Occipital lobe (tissue), 2 donors: ENCODE data around the gene TAF1C. TPM values are rescaled to one million over a fixed set of nuclear protein-coding genes. Genes with fewer than 3 reads are reported as not detected.

Source experiments
- DNase-seq: peaks from one replicate; lab custom pipeline; 2025; lab: John Stamatoyannopoulos, UW
- total RNA-seq: library from RNA; depleted of rRNA; stranded (reverse); fragments of >200 nt; gene quantifications from one replicate; pipeline ENCODE4 v1.2.3, GENCODE V29; 2014

Gene TAF1C
- total RNA-seq, 1 donor from 2014 or later, result 14.3 TPM

GRCh38 chr16:84161037-84161436, 25.8 kb downstream of the TAF1C start:
- no peak for DNase-seq

- no peak for DNase-seq
Observed at GRCh38 chr16:84159800-84160199, 27.1 kb downstream of the TAF1C start.

DNA sequence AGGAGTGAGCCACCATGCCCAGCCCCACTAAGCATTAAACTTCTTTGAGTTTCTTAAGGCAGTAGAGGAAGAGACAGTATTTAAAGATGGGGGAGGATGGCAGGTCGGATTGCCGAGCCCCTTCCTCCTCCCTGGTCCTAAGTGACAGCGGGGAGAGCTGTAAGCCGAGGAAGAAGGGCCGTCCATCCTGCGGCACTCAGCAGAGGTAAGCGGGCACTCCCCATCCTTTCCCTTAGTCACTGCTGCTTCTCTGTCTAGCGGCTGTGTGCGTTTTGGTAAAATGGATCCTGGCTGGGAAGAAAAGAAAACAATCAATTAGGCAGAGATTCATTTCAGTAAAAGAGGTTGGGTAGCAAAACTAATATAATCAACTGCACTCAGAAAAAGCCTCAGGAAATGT, 27.9 kb downstream of the TAF1C start:
- DNase-seq, result no peak

DNA sequence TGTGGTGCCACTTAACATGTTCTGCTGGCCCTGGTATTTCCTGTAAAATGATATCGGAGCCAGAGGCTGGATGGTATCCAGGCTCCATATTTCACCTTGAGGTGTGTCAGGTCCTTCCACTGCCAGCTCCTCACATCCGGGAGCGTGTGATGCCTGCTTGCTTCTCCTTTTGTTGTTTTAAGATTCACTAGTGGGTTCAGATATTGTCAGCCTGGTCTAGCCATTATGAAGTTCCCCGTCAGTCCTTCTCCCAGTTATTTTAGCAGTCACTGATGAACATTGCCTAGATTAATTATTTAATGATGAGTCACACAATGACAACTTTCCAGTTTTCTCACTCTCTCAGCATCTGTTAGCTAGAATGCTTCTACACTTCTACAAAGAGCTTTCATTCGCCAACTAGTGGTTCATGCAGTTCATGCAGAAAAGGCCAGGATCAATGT, 30.5 kb downstream of the TAF1C start:
- DNase-seq, result no peak

DNA sequence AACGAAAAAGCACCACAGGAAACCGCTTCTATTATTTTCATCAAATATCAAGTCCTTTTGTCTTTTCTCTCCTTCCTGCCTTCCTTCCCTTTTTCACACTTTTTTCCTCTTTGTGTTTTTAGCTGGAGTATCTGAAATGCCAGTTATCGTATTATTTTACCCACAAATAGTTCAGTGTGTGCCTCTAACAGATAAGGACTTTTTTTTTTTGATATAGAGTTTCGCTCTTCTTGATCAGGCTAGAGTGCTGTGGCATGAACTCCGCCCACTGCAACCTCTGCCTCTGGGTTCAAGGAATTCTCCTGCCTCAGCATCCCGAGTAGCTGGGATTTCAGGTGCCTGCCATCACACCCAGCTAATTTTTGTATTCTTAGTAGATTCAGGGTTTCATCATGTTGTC, 31.1 kb downstream of the TAF1C start:
- DNase-seq, result no peak

DNA sequence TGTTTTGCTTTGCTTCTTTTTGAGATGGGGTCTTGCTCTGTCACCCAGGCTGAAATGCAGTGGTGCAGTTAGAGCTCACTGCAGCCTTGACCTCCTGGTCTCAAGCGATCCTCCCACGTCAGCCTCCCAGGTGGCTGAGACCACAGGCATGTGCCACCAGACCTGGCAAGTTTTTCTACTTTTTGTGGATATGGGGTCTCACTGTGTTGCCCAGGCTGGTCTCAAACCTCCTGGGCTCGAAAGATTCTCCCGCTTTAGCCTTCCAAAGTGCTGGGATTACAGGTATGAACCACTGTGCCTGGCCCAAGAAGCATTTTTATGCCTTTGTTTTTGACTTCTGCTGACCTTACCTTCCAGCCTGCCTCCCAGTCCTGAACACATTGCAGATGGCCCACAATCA, 31.6 kb downstream of the TAF1C start:
- DNase-seq, result no peak

DNA sequence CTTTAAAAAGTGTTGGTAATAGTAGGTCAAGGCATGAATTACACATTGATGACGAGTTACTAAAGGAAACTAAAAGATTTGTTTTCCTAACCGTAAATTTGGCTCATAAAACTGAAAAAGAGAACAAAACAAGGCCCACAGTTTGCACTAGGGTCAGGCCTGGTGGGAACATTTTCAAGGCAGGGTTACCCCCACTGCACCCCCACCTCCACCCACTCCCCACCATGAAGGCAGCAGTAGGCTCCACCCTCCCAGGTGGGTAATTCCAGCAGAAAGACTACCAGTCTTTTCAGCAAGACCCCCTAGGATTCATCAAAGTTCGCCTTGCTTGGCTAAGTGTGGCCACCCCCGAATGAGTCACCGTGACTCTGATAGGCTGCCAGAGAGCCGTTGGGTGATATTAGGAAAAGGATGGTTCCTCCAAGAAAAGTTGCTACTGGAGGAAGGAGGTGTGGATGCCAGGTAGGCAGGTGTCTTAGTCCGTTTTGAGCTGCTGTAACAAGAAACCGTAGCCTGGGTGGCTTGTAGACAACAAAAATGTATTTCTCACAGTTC, 33.1 kb downstream of the TAF1C start:
- DNase-seq, result no peak

DNA sequence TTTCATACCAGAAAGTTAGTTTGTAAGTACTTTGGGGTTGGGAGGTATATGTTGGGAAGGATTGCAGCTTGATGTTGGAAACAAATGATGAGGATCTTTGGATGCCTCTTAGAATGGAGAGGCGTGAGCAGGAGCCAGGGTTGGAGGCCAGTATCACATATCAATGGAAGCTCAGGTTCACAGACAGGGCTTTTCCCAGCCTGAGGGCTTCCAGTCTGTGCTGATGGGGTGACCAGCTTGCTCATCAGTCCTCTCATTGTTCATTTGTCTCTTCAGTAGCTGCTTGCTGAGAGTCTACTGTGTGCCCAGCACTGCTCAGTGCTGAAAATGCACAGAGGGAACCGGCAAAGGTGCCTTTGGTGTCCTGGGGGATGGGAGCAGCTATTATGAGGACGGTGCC, 35.9 kb downstream of the TAF1C start:
- no peak for DNase-seq

DNA sequence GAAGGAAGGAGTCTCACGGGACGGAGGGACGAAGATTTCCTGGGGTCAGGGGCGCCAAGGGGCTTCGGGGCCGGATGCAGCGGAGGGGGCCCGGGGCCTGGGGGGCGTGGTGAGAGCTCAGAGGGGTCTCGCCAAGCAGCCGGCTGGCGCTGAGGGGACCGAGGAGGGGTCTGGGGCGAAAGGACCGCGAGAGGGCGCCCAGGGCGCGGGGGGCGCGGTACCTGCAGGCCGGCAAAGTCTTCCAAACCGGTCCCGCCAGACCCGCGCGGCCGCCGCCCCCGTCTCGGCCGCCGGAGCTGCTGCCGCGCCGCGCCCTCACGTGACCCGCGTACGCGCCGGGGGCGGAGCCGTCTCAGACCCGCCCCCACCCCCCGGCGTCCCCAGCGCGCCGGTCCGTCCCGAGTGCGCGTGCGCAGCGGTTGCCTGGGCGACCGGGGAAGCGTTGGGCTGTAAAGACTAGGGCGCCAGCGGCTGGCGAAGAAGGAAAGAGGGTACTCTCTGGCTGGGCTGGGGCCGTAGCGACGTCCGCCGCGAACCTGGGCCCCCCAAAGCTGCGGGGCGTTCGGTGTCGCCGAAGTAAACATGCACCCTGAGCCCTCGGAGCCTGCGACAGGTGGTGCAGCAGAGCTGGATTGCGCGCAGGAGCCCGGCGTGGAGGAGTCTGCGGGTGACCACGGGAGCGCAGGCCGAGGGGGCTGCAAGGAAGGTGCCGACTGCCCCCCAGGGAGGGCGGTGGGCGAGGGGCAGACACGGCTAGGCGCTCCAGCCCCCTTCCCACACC, 41.8 kb downstream of the TAF1C start, which contains the start of the genes DNAAF1 and HSDL1:
Gene DNAAF1 (plus strand): TSS at position 450 of the 781 bp plus-strand sequence. CDS start 133 bp downstream, at position 583.
Gene HSDL1 (minus strand): TSS at position 319 of the 781 bp plus-strand sequence. CDS start 13,856 bp downstream, outside the sequence.
- DNase-seq, result peak; percentile 85

DNA sequence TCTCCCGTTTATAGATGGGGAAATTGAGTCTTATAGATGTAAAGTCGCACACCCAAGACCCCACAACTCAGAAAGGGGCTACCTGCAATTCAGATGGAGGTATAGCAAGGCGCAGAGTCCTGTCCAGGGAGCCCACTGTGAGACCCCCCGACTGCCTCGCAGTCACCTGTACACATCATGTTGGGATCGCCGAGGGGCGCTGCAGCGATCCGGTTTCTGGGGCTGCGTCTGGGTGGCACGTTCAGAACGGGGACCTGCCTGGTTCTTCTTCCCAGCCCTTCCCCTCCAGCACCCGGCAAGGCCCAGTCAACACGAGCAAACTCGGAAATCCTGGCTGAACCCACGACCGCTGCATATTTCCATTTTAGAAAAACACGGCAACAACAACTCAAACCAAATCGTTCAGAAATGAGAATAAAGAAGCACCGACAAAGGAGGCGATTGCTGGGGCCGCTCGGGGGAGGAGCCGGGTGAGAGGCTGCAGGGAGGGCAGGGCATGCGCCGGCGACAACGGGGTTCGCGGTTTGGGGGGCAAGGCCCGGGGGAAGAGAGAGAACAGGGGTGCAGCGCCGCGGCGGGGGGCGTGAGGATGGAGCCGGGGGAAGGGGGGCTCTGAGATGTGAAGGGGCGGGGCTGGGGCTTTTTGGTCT, 42.5 kb downstream of the TAF1C start:
- no peak for DNase-seq

DNA sequence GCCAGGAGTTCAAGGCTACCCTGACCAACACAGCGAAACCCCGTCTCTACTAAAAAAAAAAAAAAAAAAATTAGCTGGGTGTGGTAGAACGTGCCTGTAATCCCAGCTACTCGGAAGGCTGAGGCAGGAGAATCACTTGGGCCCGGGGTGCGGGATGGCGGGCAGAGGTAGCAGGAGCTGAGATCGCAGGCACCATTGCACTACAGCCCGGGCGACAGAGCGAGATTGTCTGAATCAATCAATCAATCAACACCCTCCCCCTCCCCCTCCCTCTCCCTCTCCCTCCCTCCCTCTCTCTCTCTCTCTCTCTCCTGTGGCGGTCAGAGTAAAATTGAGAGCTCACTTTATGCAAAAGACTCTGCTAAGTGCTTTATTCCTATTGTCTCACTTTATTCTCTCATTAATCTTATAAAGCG, 43.1 kb downstream of the TAF1C start:
- no peak for DNase-seq

- no peak for DNase-seq
Observed at GRCh38 chr16:84143081-84143480, 43.8 kb downstream of the TAF1C start.

DNA sequence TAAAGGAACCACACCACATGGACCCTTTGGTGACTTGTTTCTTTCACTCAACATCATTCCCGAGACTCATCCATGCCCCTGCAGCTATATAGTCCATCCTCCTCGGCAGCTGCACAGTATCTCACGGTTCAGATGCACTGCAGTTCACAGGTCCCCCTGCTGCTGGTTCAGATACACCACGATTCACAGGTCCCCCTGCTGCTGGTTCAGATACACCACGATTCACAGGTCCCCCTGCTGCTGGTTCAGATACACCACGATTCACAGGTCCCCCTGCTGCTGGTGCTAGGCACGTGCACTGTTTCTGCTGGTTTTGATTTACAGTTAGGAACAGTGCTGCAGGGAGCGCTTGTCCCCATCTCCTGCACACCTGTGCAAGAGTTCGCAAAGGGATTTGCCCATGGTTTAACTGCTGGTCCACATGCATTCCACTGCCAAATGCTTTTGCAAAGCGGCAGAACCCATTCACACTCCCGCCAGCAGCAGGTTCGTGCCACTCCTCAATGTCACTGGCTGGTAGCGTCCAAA, 45.6 kb downstream of the TAF1C start:
- DNase-seq, result no peak

- no peak for DNase-seq
Observed at GRCh38 chr16:84139628-84140258, 47.1 kb downstream of the TAF1C start.

GRCh38 chr16:84138824-84139627, 47.8 kb downstream of the TAF1C start:
- DNase-seq, result no peak

- DNase-seq, result no peak
Observed at GRCh38 chr16:84138500-84138823, 48.4 kb downstream of the TAF1C start.

DNA sequence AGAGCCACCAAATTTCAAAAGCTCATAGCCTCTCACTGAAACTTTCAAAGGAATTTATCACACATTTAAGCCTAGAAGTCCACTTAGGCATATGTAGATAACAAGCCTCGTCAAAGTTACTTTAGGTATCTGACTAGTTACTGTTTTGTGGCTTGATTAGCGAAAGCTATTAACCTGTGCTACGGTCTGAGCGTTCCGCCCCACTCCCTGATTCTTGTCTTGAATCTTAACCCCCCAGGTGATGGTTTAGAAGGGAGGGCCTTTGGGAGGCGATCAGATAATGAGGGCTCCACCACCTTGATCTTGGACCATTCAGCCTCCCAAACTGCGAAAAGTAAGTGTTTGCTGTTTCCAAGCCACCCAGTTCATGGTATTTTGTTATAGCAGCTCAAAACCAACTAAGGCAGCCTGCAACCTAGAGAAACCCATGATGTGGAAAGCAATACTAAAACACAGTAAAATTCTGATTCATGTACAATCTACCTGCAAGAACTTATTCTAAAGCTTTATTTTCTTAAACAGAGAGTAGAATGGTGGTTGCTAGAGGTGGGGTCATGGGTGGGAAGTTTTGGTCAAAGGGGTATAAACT, 49.0 kb downstream of the TAF1C start:
- no peak for DNase-seq

GRCh38 chr16:84137287-84137686, 49.6 kb downstream of the TAF1C start:
- DNase-seq, result no peak

GRCh38 chr16:84136331-84137125, 50.3 kb downstream of the TAF1C start:
- DNase-seq, result no peak
